CD4-positive, alpha-beta T cell treated with Interleukin-15 for 4 hours (primary cell): ENCODE results near the gene ABHD6.
"Not testable (repeated sequence)": the region's sequence is repeated elsewhere in the genome, so short reads cannot be mapped to it uniquely, and the experiment has no call there.

ENCODE experiments used
- DNase-seq: peaks from one replicate; pipeline ENCODE4 v3.0.0-alpha.2; 2020; ENCODE audit warnings: low spot score

Gene ABHD6

DNA sequence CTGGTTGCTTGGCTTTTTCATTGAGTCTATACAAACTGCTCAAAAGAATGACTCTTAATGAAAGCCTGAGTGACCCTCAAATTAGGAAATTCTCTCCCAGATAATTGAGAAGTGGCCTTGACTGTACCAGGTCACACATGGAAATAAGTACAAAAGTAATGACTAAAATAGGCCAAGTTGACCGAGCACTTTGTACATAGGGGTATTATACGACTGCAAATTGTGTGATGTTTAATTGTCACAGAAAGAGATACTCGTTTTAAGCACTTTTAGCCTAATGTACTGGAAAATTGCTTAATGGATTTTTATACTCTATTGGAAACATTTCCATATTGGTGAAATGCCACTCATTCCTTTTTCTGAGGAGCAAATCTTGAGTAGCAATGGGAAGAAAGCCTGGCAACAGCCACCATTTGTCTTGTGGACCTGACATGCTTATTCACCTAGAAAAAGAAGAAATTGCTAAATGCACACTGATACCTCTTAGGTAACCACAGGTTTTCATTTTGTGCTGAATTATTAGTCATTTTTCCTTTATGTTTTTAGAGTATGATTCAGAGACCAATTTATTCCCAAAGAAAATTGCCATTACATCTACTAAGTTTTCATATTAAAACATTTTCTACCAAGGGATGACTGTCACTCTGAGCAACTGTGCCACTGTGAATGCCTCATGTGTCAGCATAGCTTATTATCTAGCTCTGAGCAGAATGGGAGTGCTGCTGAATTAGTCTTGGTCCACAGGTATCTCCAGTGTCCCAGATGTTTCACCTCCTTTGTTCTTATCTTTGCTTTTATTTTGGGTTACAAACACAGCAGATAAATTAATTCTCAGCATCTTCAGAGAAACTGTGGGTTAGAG, 86.2 kb downstream of the ABHD6 start:
- no peak for DNase-seq

DNA sequence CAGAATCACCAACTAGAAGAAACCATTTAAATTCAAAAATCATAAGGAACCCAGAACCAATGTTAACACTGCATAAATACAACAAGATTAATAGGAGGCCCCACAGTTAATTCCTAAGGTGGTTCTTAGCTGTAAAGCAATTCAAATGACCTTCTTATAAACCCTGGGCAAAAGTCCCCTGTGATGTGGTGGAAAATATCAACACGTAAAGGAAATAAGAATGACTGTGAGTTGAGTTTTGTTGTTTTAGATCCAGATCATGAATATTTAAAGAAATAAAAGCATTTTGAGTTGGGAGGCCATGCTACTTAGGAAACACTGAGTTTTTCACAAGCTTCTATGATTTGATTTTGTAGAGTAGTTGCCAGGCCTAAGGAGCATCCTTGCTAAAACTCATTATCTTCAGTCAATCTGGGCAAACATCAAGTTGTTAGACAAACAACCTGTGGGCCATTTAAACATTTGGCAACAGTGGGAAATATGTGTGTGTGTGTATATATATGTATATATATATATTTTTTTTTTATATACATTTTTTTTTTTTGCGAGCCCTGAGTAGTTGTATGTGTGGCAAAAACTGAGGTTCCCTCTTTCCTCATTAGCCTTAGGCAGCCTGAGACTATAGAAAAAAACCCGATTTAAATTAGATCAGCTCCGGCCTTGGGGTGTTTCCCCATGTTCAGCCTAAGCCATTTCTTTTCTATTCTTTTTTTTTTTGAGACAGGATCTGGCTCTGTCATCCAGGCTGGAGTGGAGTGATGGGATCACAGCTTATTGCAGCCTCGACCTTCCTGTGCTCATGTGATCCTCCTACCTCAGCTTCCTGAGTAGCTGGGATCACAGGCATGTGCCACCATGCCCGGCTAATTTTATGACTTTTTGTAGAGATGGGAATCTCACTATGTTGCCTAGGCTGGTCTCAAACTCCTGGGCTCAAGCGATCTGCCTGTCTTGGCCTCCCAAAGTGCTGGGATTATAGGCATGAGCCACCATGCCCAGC, 87.1 kb downstream of the ABHD6 start:
- DNase-seq: no peak

DNA sequence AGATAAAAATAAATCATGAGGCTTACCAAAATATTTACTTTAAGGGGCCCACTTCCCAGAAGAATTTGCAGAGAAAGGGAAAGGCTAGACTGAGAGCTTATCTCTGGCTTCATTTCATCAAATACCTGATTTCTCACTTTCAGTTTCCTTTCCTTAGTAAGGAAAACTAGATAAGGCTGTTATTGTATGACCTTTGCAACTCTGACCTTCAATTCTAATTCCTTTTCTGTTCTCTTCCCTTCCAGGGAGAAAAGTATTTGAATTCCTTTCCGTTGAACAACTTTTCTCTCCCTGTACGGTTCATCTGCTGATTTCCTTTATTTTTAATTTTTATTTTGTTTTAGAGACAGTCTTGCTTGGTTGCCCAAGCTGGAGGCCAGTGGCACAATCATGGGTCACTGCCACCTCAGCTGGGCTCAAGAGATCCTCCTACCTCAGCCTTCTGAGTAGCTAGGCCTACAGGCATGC, 88.0 kb downstream of the ABHD6 start:
- no peak for DNase-seq

DNA sequence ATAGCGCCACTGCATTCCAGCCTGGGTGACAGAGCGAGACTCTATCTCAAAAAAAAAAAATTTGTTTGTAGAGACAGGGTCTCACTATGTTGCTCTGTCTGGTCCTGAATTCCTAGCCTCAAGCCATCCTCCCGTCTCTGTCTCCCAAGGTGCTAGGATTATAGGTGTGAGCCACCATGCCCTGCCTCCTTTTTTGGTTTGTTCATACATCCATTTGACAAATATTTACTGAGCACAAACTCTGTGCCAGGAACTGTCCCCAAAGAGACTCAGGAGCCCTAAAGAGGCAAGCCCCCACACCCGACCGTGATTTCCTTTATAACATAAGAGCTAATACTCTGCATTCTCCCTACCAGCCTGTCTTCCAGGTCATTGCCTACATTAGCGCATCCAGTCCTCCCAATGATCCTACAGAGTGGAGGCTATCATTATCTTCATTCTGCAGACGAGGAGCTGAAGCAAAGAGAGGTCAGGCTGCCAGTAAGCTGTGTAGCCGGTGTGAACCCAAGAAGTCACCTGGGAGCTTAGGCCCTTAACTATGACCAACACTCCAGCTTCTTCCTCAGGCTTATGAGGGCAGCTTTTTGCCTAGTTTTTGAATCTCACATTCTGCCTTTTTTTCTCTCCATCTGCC, 88.8 kb downstream of the ABHD6 start:
- DNase-seq: no peak

DNA sequence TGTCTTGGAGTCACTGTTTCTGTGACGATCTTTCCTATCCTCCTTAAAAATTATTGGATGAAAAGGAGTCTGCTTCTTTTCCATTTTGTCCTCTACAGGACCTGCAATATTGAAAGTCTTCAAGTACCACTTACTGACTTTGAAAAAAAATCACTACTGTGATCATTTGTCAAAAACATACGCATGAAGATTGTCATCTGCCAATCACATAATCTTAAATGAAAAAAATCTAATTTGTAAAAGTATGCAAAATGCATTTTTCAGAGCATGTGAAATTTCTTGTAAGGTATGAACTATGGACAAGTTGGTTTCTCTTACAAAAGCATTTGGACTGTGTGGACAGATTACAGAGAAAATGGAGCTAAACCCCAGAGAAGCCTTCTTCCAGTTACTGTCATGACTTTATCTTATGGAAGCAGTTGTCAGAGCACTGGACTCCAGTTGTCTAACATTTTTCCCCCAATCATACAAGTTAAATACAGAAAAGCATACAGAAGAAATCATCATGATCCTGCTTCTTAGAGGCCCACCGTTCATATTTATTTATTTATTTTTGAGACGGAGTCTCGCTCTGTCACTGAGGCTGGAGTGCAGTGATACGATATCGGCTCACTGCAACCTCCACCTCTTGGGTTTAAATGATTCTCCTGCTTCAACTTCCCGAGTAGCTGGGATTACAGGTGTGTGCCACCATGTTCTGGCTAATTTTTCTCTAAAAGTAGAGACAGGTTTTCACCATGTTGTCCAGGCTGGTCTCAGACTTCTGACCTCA, 91.7 kb downstream of the ABHD6 start:
- no peak for DNase-seq

DNA sequence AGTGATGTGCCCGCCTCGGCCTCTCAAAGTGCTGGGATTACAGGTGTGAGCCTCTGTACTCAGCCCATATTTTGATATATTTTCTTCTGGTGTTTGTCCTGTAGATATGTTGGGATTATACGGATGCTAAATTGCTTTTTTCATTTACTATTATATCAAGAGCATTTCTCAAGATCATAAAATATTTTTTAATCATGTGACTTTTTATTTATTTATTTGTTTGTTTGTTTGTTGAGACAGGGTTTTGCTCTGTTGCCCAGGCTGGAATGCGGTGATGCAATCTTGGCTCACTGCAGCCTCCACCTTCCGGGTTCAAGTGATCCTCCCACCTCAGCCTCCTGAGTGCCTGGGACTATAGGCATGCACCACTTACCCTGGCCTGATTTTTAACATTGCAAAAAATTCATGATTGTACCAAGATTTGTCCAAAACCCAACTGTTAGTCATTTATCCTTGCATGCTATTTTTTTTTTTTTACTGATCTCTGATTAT, 92.4 kb downstream of the ABHD6 start:
- DNase-seq: no peak

DNA sequence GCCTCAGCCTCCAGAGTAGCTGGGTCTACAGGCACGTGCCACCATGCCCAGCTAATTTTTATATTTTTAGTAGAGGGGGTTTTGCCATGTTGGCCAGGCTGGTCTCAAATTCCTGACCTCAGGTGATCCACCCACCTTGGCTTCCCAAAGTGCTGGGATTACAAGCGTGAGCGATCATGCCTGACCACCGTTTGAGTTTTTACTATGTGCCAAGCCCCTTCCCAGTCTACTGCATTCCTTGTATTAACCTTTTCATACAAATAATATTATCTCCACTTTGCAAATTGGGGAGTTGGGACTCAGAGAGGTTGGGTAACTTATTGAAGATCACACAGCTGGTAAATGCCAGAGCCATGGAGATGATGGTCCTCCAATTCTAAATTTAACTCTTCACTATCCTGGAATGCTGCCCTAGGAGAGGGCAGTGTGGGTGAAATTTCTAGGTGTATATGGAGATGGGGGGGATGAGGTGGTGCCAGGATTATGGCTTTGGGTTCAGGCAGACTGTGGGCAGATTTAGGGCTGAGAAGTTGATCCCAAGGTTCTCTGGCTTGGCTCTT, 94.1 kb downstream of the ABHD6 start:
- no peak for DNase-seq

DNA sequence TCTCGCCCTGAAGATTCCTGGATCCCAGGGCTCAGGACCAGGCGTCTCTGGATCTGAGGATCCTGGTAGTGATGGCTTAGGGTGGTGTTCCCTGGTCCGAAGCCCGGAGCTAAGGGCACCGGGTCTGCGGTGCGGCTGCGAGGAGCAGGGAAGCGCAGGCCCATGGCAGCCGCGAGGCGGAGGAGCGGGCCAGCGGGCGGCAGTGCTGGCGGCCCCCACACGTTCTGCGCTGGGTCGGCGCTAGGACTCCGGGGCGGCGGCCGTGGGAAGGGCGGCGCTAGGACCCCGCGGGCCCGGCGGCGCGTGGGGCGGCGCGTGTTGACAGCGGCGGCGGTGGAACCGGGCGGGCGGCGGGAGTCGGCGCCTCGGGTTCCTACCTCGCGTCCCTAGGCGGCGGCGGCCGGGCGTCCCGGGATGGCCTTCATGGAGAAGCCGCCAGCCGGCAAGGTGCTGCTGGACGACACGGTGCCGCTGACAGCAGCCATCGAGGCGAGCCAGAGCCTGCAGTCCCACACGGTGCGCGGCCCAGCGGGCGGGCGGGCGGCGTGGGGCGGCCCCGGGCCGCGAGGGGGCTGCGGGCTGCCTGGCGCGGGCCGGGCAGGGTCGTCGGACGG, 95.1 kb downstream of the ABHD6 start, which contains the start of gene PXK:
TSS of gene PXK (plus strand) at position 318 of the 614 bp plus-strand sequence. CDS start at position 415, 97 bp downstream.
- peak; percentile 75 for DNase-seq

DNA sequence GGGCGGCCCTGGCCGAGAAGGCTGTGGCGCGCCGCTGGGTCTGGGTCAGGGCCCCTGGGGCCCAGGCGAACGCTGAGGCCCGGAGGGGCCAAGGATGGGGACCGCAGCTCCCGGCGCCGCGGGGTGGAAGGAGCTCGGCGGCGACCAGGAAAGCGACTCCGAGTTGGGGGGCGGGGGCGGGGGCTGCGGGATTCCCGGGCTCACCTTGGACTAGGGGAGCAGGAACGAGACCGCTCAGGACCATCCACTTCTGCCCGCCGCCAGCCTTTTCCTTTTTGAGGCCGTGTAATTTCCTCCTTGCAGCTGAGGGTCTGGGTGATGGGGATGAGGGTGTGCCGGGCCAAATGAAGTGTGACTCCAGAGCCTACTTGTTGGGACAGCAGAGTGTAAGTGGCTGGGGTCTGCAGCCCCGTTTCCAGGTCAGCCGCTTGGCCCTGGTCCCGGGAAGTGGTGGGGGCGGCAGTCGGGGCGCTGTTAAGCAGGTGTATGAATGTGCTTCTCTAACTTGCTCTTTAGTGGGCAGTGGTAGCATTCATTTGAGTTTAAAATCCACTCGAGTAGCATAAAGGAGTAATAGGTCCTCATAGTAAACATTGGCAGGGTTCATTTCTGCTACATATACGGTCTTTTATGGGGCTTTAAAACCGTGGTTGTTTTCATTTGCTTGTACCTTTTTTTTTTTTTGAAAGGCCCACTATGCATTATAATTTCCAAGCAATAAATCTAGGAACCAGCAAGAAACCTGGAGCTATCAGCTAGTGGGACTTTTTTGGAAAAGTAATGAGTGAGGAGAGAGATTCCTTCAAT, 95.8 kb downstream of the ABHD6 start:
- DNase-seq: no peak

DNA sequence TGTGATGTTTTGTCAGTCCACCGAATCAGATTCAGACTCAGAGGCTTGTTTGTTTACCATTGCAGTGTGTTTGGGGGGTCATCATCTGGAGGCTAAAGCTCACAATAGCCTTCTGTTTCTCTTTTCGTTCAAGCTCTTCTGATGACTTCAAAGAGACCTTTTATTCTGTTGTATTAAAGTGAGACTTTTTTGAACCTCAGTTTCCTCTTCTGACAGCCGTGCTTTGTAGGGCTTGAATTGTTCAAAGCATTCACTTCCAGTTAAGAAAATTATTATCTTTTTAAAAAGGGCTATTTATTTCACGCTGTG, 96.4 kb downstream of the ABHD6 start:
- no peak for DNase-seq

DNA sequence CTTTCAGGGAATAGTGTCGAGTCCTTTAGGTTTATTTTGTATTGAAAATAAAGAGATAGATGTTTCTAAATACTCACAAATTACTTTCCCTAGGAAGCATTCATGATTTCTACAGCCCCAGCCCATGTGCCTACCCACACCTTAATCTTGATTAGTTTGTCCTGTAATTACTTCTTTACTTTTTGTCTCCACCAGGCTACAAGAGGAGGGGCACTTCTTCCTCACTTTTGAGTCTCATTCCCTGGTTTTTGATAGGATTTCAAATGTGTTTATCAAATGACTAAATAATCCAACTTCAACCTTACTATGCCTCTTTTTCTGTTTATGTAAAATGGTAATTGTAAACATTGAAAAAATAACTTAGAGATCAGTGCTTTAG, 96.9 kb downstream of the ABHD6 start:
- DNase-seq: no peak

DNA sequence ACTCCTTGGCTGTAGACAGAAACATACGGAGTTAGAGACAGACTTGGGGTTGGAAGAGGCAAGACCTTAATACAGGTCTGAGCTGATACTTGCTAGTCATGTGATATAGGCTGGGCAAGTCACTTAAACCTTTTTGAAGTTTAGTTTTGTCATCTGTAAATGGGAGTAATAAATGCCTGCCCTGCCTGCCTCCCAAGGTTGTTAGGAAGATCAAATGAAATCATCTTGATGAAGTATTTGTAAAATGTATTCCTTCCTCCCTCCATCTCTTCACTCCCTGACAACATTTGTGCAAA, 98.0 kb downstream of the ABHD6 start:
- DNase-seq: no peak

DNA sequence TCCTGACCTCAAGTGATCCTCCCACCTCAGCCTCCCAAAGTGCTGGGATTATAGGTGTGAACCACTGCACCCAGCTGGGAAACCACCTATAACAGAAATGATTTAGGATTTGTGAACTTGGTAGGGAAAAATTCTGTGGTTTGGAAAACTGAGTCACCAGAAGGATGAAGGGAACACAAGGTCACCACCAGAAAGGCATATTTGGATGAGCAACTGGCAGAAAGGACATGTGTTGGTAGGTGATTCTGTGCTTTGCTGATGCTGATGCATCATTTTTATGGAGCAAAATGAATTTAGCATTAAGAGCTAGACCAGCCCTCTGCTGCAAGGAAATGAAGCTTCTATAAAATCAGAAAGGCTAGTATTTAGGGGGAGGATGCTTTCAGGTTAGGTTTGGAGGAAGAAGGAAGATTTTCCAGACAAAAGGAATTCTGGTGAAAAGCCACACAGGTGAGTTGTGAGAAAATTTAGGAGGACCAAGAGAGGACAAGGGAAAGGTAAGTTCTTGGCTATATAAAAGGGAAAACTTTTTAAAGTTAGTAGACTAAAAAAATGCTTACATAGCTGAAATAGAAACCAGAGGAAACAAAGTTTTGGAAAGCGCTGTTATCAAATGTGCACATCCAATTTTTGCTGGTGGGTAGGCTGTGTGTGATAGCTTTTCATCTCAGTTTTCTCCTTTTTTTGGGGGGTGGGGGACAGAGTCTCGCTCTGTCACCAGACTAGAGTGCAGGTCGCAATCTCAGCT, 98.7 kb downstream of the ABHD6 start:
- no peak for DNase-seq

DNA sequence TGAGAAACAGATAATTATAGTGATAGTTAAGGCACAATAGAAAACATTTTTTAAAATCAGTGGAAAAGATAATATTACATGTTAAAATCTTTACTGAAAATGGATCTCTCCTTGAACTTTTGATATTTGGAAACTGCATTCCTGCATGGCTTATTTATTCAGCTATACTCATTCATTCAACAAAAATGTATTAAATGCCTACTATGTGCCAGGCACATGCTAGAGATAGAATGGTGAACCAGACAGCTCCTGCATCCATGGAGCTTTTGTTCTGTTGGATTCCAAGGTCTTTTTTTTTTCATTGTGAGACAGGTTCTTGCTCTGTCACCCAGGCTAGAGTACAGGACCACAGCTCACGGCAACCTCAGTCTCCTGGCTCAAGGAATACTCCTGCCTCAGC, 99.6 kb downstream of the ABHD6 start:
- DNase-seq: no peak

DNA sequence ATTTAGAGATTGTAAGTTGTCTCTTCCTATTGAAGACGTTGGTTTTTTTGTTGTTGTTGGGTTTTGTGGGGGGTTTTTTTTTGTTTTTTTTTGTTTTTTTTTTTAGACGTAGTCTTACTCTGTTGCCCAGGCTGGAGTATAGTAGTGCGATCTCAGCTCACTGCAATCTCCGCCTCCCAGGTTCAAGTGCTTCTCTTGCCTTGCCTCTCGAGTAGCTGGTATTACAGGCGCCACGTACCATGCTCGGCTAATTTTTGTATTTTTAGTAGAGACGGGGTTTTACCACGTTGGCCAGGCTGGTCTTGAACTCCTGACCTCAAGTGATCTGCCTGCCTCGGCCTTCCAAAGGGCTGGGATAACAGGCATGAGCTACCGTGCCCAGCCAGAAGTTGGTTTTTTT, 101.6 kb downstream of the ABHD6 start:
- DNase-seq: not testable (repeated sequence)

DNA sequence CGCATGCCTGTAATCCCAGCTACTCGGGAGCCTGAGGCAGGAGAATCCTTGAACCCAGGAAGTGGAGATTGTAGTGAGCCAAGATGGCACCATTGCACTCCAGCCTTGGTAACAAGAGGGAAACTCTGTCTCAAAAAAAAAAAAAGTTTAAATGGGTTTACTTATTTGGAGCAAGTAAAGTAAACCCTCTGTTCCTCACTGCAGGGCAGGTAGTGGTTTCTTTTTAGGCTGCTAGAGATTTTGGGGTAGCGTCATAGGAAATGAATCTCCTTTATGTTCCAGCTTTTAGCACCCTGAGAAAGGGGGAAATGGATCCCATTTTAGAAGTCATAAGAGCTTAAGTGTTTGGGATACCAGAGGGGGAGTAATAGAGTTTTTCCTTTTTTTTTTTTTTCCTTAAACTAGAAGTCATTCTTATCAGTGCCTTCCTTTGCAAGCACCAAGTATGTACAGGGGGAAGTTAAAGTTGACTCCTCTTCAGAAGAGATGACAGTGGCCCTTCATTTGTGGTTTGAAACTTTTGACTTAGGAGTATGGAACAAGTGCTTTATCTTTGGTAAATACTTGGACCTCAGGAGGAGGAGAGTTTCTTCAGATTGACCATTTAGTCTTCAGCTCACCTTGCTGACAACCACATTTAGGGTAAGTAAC, 103.1 kb downstream of the ABHD6 start:
- DNase-seq: no peak

DNA sequence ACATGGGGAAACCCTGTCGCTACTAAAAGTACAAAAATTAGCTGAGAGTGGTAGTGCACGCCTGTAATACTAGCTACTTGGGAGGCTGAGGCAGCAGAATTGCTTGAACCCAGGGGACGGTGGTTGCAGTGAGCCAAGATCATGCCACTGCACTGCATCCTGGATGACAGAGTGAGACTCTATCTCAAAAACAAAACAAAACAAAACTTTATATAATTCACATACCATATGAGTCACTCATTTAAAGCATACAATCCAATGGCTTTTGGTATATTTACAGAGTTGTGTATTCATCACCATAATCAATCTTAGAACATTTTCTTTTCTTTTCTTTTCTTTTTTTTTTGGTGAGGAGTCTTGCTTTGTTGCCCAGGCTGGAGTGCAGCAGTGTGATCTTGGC, 103.8 kb downstream of the ABHD6 start:
- no peak for DNase-seq

DNA sequence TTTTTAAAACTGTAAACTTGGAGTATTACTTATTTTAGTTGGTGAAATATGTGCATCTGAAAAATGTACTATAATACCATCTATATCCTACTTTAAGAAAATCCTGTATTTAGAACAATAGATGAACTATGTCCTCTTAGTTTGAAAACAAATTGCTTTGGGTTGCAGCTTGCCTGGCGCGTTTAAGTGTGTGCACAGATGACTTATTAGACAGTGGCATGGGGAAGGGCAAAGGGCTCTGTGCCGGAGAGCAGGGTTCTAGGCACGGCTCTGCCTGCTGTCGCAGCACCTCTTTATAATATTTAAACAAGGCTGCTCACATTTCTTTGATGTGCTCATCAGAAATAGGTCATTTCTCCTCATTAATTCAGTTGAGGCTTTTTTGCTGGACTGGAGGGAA, 105.1 kb downstream of the ABHD6 start:
- no peak for DNase-seq
